Articular chondrocyte of knee joint (primary cell): ENCODE data around the gene ZNF280B. TPM values are rescaled to one million over a fixed set of nuclear protein-coding genes. Genes with fewer than 3 reads are reported as not detected.

Source experiments
- total RNA-seq: library from RNA; depleted of rRNA; stranded (reverse); fragments of >200 nt; gene quantifications from 2 replicates; pipeline ENCODE4 v1.2.3, GENCODE V29; 2012

Gene ZNF280B, protein sequence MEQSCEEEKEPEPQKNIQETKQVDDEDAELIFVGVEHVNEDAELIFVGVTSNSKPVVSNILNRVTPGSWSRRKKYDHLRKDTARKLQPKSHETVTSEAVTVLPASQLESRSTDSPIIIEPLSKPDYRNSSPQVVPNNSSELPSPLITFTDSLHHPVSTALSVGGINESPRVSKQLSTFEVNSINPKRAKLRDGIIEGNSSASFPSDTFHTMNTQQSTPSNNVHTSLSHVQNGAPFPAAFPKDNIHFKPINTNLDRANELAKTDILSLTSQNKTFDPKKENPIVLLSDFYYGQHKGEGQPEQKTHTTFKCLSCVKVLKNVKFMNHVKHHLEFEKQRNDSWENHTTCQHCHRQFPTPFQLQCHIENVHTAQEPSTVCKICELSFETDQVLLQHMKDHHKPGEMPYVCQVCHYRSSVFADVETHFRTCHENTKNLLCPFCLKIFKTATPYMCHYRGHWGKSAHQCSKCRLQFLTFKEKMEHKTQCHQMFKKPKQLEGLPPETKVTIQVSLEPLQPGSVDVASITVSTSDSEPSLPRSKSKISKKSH
- 1.5 and 1.6 TPM in 2 replicates for total RNA-seq

DNA sequence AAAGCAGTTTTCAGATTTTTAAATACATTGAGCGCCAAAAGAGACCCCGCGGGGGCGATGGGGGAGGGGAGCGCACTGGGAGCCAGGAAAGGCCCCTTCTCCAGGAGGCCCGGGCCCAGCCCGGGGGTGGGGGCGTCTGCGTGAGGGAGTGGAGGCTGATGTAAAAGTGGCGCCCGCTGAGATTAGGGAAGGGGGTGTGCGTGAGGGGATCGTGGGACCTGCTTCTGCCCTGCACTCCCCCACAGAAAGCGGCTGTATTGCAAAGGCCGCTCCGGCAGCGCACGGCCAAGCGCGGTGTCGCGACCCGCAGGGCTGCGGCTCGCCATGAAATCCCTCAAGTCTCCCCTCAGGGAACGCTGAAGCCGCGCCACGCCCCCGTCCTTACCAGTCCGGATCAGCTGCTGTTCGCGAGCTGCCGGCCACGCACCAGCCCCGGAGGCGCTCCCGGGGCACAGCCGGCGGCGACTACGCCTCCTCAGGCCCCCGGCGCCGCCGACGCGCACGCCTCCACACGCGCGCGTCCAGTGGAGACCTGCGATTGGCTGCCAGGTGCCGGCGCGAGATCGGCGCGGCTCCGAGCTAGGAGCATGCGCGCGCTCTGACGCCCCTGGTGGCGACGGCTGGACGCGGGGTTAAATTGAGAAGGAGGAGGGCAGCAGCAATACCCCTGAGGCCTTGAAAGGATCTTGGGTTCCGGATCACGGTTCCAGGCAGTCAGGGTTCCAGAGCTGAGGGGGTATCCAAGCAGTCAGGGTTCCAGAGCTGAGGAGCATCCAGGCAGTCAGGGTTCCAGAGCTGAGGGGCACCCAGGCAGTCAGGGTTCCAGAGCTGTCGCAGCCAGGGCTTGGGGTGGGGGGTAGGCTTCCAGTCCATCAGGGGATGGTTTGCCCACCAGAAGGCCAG lies at the start of gene ZNF280B:
Gene ZNF280B (minus strand): TSS at position 469 of the 903 bp plus-strand sequence. CDS start 19,344 bp downstream, outside the sequence.

DNA sequence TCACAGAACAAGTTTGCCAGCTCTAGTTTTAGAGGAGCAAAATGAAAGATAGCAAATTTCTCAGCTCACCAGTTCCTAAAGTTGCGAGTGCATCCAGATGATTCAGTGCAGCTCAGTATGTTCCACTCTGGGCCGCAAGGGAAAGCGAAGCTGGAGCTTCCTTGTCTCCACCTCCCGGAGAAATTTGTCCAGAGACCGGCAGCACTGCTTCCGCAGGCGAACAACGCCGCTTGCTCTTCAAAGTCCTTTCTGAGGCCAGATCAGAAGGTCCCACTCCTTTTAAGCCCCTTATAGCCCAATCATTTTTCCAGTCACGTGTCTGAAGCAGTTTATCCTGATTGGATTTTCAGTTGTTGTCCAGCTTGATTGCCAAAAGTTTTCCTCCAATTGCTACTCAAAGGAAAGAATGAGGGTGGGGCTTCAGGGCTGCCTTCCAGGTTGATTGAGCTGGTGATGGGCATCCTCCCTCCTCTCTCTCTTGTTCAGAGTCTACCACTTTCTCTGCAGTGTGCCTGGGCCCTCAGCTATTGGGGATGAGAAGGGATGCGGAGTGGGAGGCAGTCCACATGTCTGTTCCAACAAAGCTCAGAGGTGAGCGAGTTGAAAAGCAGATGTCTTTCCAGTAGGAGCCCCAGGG lies 11.6 kb upstream of the ZNF280B start, which contains the start of gene ZNF280A:
Gene ZNF280A (minus strand): TSS at position 251 of the 637 bp plus-strand sequence. CDS start 4,640 bp downstream, outside the sequence.

Other genes starting within 250 kb of the ZNF280B start
- under 0.01 and 0.11 TPM in 2 replicates for gene ZNF280A, start 11.5 kb upstream of the ZNF280B start, total RNA-seq
- gene PRAME, start 50.5 kb upstream of the ZNF280B start, total RNA-seq = 0.13 and 0.43 TPM in 2 replicates
- not detected in 2 replicates for gene GGTLC2, start 135.9 kb upstream of the ZNF280B start, total RNA-seq